Upper lobe of left lung (tissue), 4 donors: Measurements from ENCODE around the gene CFAP43.

Source experiments
- EP300 ChIP-seq, 4 donors: sonication (generic); formaldehyde crosslinking; IDR thresholded peaks; one replicate each; pipeline ENCODE4 v1.5.1; 2017; ENCODE audit warnings: antibody characterized with exemption in 4 of 4, control low read depth in 2 of 4
- POLR2A ChIP-seq, 4 donors: fragments of 450-650 bp; IDR thresholded peaks; one replicate each; pipeline ENCODE4 v1.5.1; 2016 to 2017; ENCODE audit warnings: antibody characterized with exemption in 4 of 4, mild to moderate bottlenecking in 2 of 4
- POLR2AphosphoS5 ChIP-seq, 2 donors: sonication (generic); formaldehyde crosslinking; IDR thresholded peaks; one replicate each; pipeline ENCODE4 v1.5.1; 2017; ENCODE audit warnings: antibody characterized with exemption in 2 of 2
- TF ChIP-seq, protein P1 (sequence below), 6 experiments: fragments of 450-650 bp in 4 of 6; fragments of 200-600 bp in 2 of 6; sonication (generic) in 2 of 6; IDR thresholded peaks; one replicate each; pipeline ENCODE4 v1.5.1; 2016 to 2019; ENCODE audit warnings: antibody characterized with exemption in 6 of 6

DNA sequence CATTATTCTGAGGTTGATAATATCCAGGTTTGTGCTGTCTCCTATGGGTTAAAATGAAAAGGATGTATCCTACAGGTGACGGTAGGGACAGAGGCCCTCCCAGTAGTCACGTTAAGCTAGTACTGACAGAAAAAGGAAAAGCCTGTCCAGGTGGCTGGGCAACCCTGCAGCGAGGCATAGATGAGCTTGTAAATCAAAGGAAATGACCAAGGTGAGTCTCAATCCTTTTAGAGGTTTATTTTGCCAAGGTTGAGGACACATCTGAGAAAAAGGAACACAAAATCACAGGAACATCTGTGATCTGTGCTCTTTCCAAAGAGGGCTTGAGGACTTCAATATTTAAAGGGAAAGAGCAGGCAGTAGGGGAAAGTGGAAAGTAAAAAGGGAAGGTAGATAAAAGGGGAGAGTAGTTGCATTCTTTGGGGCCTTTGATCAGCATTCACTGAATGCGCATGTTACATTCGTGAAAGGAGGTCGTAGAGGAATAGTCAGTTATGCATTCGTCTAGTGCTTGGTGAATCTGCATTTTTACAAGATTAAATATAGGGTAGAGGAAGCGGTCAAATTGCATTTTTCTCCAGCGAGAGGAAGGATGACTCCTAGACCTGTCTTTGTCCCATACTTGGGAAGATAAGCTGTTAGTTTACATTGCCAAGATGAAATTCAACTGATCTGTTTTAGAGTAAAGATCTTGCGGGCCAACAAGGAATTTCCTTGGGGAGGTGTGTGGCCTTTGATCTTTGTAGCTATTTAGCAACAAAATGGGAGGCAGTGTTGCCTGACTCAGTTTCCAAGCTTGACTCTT is 21.6 kb upstream of the CFAP43 start:
- TF ChIP-seq, protein P1, sequence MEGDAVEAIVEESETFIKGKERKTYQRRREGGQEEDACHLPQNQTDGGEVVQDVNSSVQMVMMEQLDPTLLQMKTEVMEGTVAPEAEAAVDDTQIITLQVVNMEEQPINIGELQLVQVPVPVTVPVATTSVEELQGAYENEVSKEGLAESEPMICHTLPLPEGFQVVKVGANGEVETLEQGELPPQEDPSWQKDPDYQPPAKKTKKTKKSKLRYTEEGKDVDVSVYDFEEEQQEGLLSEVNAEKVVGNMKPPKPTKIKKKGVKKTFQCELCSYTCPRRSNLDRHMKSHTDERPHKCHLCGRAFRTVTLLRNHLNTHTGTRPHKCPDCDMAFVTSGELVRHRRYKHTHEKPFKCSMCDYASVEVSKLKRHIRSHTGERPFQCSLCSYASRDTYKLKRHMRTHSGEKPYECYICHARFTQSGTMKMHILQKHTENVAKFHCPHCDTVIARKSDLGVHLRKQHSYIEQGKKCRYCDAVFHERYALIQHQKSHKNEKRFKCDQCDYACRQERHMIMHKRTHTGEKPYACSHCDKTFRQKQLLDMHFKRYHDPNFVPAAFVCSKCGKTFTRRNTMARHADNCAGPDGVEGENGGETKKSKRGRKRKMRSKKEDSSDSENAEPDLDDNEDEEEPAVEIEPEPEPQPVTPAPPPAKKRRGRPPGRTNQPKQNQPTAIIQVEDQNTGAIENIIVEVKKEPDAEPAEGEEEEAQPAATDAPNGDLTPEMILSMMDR (IDR thresholded peaks at IDR 0.05) = no peak
- no peak for TF ChIP-seq POLR2AphosphoS5 (IDR thresholded peaks at IDR 0.05)
- TF ChIP-seq POLR2A (IDR thresholded peaks at IDR 0.05) = no peak
- TF ChIP-seq EP300 (IDR thresholded peaks at IDR 0.05) = no peak
